ENCODE results near the gene KLHL26. TPM values are rescaled to one million over a fixed set of nuclear protein-coding genes. Genes with fewer than 3 reads are reported as not detected.

Gene KLHL26
- polyA plus RNA-seq, 2 of the 4 experiments (the other 2 are of a cell fraction): 1.1 to 2.0 TPM

DNA sequence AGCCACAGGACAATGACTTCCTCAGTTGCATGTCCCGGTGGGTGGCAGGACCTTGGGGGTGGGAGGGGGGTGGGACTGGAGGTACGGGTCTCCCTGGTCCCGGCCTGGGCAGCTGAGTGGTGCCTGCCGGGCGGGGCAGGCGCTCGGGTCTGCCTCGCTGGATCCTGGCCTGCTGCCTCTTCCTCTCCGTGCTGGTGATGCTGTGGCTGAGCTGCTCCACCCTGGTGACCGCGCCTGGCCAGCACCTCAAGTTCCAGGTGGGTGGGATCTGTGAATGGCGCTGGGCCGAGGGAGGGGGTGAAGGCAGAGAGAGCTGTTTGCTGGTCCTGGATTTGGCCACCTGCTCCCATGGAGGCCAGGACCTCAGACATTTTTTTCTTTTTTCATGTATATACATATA lies 18.6 kb upstream of the KLHL26 start:
- TF ChIP-seq, protein P1, sequence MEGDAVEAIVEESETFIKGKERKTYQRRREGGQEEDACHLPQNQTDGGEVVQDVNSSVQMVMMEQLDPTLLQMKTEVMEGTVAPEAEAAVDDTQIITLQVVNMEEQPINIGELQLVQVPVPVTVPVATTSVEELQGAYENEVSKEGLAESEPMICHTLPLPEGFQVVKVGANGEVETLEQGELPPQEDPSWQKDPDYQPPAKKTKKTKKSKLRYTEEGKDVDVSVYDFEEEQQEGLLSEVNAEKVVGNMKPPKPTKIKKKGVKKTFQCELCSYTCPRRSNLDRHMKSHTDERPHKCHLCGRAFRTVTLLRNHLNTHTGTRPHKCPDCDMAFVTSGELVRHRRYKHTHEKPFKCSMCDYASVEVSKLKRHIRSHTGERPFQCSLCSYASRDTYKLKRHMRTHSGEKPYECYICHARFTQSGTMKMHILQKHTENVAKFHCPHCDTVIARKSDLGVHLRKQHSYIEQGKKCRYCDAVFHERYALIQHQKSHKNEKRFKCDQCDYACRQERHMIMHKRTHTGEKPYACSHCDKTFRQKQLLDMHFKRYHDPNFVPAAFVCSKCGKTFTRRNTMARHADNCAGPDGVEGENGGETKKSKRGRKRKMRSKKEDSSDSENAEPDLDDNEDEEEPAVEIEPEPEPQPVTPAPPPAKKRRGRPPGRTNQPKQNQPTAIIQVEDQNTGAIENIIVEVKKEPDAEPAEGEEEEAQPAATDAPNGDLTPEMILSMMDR (IDR thresholded peaks at IDR 0.05): no peak
- no peak for TF ChIP-seq CBX2 (IDR thresholded peaks at IDR 0.05; ENCODE audit: borderline replicate concordance, low read depth)
- TF ChIP-seq, protein P2, sequence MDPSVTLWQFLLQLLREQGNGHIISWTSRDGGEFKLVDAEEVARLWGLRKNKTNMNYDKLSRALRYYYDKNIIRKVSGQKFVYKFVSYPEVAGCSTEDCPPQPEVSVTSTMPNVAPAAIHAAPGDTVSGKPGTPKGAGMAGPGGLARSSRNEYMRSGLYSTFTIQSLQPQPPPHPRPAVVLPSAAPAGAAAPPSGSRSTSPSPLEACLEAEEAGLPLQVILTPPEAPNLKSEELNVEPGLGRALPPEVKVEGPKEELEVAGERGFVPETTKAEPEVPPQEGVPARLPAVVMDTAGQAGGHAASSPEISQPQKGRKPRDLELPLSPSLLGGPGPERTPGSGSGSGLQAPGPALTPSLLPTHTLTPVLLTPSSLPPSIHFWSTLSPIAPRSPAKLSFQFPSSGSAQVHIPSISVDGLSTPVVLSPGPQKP (IDR thresholded peaks at IDR 0.05; ENCODE audit: low read depth, low read length): no peak
- TF ChIP-seq EHF (CRISPR knock-in tag; IDR thresholded peaks at IDR 0.05): no peak
- TF ChIP-seq MYC (IDR thresholded peaks at IDR 0.05; ENCODE audit: borderline replicate concordance, low read length): no peak
- TF ChIP-seq ZC3H11A (IDR thresholded peaks at IDR 0.05): no peak
- no peak for TF ChIP-seq SMC3 (IDR thresholded peaks at IDR 0.05)
- TF ChIP-seq KDM1A (IDR thresholded peaks at IDR 0.05; ENCODE audit: low read depth): no peak
- no peak for TF ChIP-seq RCOR1 (IDR thresholded peaks at IDR 0.05; ENCODE audit: low read depth, low read length)
- TF ChIP-seq CEBPB (IDR thresholded peaks at IDR 0.05): no peak
- TF ChIP-seq NFE2L2 (conservative IDR thresholded peaks at IDR 0.05; ENCODE audit: low read length): no peak
- TF ChIP-seq BHLHE40 (IDR thresholded peaks at IDR 0.05; ENCODE audit: low read depth, low read length): no peak
- TF ChIP-seq, protein P3, sequence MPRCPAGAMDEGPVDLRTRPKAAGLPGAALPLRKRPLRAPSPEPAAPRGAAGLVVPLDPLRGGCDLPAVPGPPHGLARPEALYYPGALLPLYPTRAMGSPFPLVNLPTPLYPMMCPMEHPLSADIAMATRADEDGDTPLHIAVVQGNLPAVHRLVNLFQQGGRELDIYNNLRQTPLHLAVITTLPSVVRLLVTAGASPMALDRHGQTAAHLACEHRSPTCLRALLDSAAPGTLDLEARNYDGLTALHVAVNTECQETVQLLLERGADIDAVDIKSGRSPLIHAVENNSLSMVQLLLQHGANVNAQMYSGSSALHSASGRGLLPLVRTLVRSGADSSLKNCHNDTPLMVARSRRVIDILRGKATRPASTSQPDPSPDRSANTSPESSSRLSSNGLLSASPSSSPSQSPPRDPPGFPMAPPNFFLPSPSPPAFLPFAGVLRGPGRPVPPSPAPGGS (IDR thresholded peaks at IDR 0.05): no peak
- ATAC-seq: no peak
- 0 out of 3 replicates have a peak, but pooled peaks cover under 1% of the 10 kb centered on the region for H3K4me1 ChIP-seq
- WGBS (ENCODE audit: missing lambda C conversion rate): 88% methylated on average over 4 of the region's 13 CpGs
- FAIRE-seq: no peak
- no peak overlapping the region for H3K27ac ChIP-seq
- H3K4me3 ChIP-seq: no peak overlapping the region
- no peaks in the 10 kb centered on the region for H3K9me3 ChIP-seq
- POLR2A ChIA-PET: no interaction called here
- no peak for DNase-seq (ENCODE audit: low read depth in 1 of 2, low spot score in 1 of 2)
- CTCF ChIA-PET: no interaction called here
- no peak overlapping the region for H3K4me2 ChIP-seq

DNA sequence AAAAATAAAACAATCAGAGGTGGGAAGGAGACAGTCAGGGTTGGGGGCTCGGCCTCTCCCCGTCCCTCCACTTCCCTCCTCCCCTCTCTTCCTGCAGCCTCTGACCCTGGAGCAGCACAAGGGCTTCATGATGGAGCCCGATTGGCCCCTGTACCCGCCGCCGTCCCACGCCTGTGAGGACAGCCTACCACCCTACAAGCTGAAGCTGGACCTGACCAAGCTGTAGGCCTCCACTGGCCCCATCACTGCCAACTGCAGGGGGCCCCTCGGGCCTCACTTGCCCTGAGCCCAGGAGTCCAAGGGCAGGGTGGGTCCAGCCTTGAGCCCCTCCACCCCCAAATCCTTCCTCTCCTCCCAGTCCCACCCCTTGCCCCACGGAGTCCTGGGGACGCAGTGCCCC lies 16.5 kb upstream of the KLHL26 start:
- H3K27ac ChIP-seq: no peak overlapping the region
- CTCF ChIA-PET: no interaction called here
- no peaks in the 10 kb centered on the region for H3K9me3 ChIP-seq
- 89% methylated on average over 7 of the region's 10 CpGs for WGBS (ENCODE audit: missing lambda C conversion rate)
- POLR2A ChIA-PET: no interaction called here
- no peak overlapping the region for H3K4me2 ChIP-seq
- ATAC-seq (no peak; a peak in 1 of 6 replicates), DNase-seq (ENCODE audit: low read depth in 1 of 2, low spot score in 1 of 2) (no peak), FAIRE-seq (no peak)
- TF ChIP-seq FOSL2 (IDR thresholded peaks at IDR 0.05) (no peak), FOSL2 (CRISPR knock-in tag; IDR thresholded peaks at IDR 0.05) (no peak), EP300 (IDR thresholded peaks at IDR 0.05) (no peak), FOXS1 (CRISPR knock-in tag; IDR thresholded peaks at IDR 0.05) (no peak), SMC3 (IDR thresholded peaks at IDR 0.05) (no peak), RARB (CRISPR knock-in tag; IDR thresholded peaks at IDR 0.05) (no peak), BHLHE40 (IDR thresholded peaks at IDR 0.05; ENCODE audit: low read depth, low read length) (no peak), FOSB (CRISPR knock-in tag; IDR thresholded peaks at IDR 0.05) (no peak), CBX8 (IDR thresholded peaks at IDR 0.05) (no peak), NPAS2 (CRISPR knock-in tag; IDR thresholded peaks at IDR 0.05; ENCODE audit: borderline replicate concordance) (no peak)
- TF ChIP-seq, protein P4, sequence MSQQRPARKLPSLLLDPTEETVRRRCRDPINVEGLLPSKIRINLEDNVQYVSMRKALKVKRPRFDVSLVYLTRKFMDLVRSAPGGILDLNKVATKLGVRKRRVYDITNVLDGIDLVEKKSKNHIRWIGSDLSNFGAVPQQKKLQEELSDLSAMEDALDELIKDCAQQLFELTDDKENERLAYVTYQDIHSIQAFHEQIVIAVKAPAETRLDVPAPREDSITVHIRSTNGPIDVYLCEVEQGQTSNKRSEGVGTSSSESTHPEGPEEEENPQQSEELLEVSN (IDR thresholded peaks at IDR 0.05; ENCODE audit: borderline replicate concordance, low read depth): no peak
- H3K4me3 ChIP-seq: no peak overlapping the region
- H3K4me1 ChIP-seq: no peaks in the 10 kb centered on the region

All from A549 (cell line).